ENCODE measurements around the gene KCNMA1.

DNA sequence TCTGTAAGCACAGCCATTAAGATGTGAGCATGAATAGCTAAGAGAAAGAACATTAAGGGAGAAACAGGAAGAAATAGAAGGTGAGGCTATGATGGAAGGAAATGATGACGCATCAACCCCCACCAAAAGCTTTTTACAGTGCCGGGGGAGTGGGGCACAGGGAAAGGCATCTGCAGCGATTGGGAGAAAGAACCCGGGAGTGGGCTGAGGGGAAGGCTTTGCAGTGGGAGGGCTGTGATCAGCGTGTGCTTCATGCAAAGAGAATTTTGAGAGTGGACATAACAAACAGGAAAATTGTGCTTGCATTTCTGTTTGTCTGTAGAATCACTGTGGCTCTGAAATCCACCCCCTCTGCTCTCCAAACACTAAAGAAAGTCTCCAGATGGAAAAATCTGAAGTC, 250.8 kb downstream of the KCNMA1 start:
- TF ChIP-seq GATA2 (IDR thresholded peaks at IDR 0.05; ENCODE audit: low read depth, low read length) (no peak), GATA3 (IDR thresholded peaks at IDR 0.05; ENCODE audit: low read depth, low read length) (no peak)

Data from SH-SY5Y (cell line).